Psoas muscle (tissue), 8 donors: ENCODE measurements around the gene PPT1. TPM values are rescaled to one million over a fixed set of nuclear protein-coding genes. Genes with fewer than 3 reads are reported as not detected.
A peak's percentile ranks its signal among the peaks of the same experiment; 100 is the strongest.

Experiments used
- ATAC-seq, 4 donors: fragments of 200-7000 bp; cut with Tn5 transposase; one replicate each; pipeline ENCODE4 v1.9.1; 2020; ENCODE audit warnings: moderate library complexity in 3 of 4, mild to moderate bottlenecking in 2 of 4
- DNase-seq, 2 donors: peaks; one replicate each; pipeline ENCODE4 v3.0.0-alpha.2; 2020
- H3K27ac ChIP-seq: fragments of 200-600 bp; one replicate; pipeline ENCODE4 v1.8.0; 2022
- H3K27me3 ChIP-seq, 3 donors: fragments of 200-600 bp in 1 of 3; one replicate each; pipeline versions ENCODE4 v1.6.1 to v1.8.0; 2013 to 2022; ENCODE audit warnings: low read length in 2 of 3, mild to moderate bottlenecking in 2 of 3, moderate library complexity in 1 of 3; ENCODE audit not compliant: insufficient read depth in 3 of 3
- H3K36me3 ChIP-seq, 2 donors: fragments of 200-600 bp in 1 of 2; one replicate each; pipeline versions ENCODE4 v1.6.1 to v1.8.0; 2013 to 2022; ENCODE audit warnings: low read depth in 1 of 2, mild to moderate bottlenecking in 1 of 2, moderate library complexity in 1 of 2; ENCODE audit not compliant: insufficient read depth in 1 of 2
- H3K4me1 ChIP-seq: fragments of 200-600 bp; one replicate; pipeline ENCODE4 v1.8.0; 2022
- H3K4me3 ChIP-seq: fragments of 200-600 bp; one replicate; pipeline ENCODE4 v1.8.0; 2022; ENCODE audit warnings: mild to moderate bottlenecking
- H3K9me3 ChIP-seq: fragments of 200-600 bp; one replicate; pipeline ENCODE4 v1.8.0; 2022
- CTCF ChIP-seq: fragments of 200-600 bp; IDR thresholded peaks from one replicate; pipeline ENCODE4 v1.8.0; 2022; ENCODE audit warnings: antibody characterized with exemption
- WGBS, 3 donors: extraction: QIAGEN DNeasy Blood & Tissue Kit; methylation state at CpG; one replicate each; pipeline versions ENCODE4 v1.1.6 to v1.1.7; 2013; 5-methylcytosine and 5-hydroxymethylcytosine counted together
- intact Hi-C, 2 donors: fragments of 100-400 bp; cut with DNase I; formaldehyde crosslinking; loops; one replicate each; pipeline versions ENCODE4 v1.11.0 to v1.14.2; 2022
- polyA plus RNA-seq, 3 donors: library from polyadenylated mRNA; stranded (reverse); fragments of 200-250 nt; gene quantifications; one replicate each; pipeline ENCODE4 v1.2.3, GENCODE V29; 2013
- total RNA-seq, 4 donors: library from RNA; stranded (reverse); fragmentation: NEBNext Ultra II Directional in 2 of 4; extraction: Animal tissue kit (Norgen Biotek cat#: 25700) in 2 of 4; gene quantifications; one replicate each; pipeline versions ENCODE4 v1.2.1 to v1.2.4, GENCODE V29; 2021 to 2023
- donor health status: healthy with polysubstance abuse.
- donor health status: DM: no; HTN: no; CAD: no; lungs with moderate emphysema.
- donor health status: Bipolar disorder and iron deficiency.
- donor health status: healthy.
- donor health status: DM: yes; HTN: yes; CAD: no.
- donor health status: DM: no; HTN: no; CAD: no.
- donor health status: DM: no; HTN: no; CAD: no.
- donor health status: DM: yes; HTN: yes; CAD: no.

PPT1 gene
- total and polyA plus RNA-seq, 7 donors = 13.4 to 21.8 (median 17.7) TPM

GRCh38 chr1:40034869-40035268 is 62.2 kb downstream of the PPT1 start:
- ATAC-seq (no peak), DNase-seq (no peak)
- Histone ChIP-seq H3K4me3 (no peak overlapping the region), H3K27me3 (no peaks in the 10 kb centered on the region), H3K4me1 (peaks cover 46% of the 10 kb centered on the region), H3K9me3 (no peaks in the 10 kb centered on the region), H3K27ac (peak overlapping the region; percentile 100), H3K36me3 (no peaks in the 10 kb centered on the region)
- no peak for TF ChIP-seq CTCF
- intact Hi-C loops = loop anchor here in 1 of 2 donors (5.0 kb wide), 1 partner anchor 218 kb away; no protein-coding TSS in a partner anchor
- WGBS, 3 donors = 53 to 55% (median 54%) methylated on average over 2 of the region's 2 CpGs

GRCh38 chr1:40032240-40032891 is 64.7 kb downstream of the PPT1 start:
- H3K4me3 ChIP-seq = no peak overlapping the region
- peaks cover 30% of the 10 kb centered on the region for H3K4me1 ChIP-seq
- peak; percentile 44 for TF ChIP-seq CTCF
- ATAC-seq (peak; percentile 32 to 67 (median 62)), DNase-seq (peak; percentile 21 to 63)
- 43 to 55% (median 49%) methylated on average over 4 of the region's 4 CpGs for WGBS, 3 donors
- no peaks in the 10 kb centered on the region for H3K9me3 ChIP-seq
- intact Hi-C loops = loop anchor here in 1 of 2 donors (5.0 kb wide), 1 partner anchor 215 kb away; no protein-coding TSS in a partner anchor
- peak overlapping the region; percentile 12 for H3K27ac ChIP-seq
- H3K27me3 ChIP-seq = no peaks in the 10 kb centered on the region
- H3K36me3 ChIP-seq = no peaks in the 10 kb centered on the region

GRCh38 chr1:40030528-40031135 is 66.4 kb downstream of the PPT1 start:
- intact Hi-C loops = loop anchor here in 1 of 2 donors (5.0 kb wide), 1 partner anchor 213 kb away; no protein-coding TSS in a partner anchor
- Histone ChIP-seq H3K4me3 (no peak overlapping the region), H3K9me3 (no peaks in the 10 kb centered on the region), H3K27me3 (no peaks in the 10 kb centered on the region), H3K27ac (no peak overlapping the region), H3K36me3 (no peaks in the 10 kb centered on the region), H3K4me1 (peaks cover 13% of the 10 kb centered on the region)
- ATAC-seq (no peak), DNase-seq (no peak)
- TF ChIP-seq CTCF = no peak
- WGBS, 3 donors = 47 to 58% (median 47%) methylated on average over 3 of the region's 3 CpGs

GRCh38 chr1:40029608-40030007 is 67.4 kb downstream of the PPT1 start:
- H3K27me3 ChIP-seq = no peaks in the 10 kb centered on the region
- 72 to 85% (median 78%) methylated on average over 3 of the region's 3 CpGs for WGBS, 3 donors
- ATAC-seq = no peak
- DNase-seq = no peak
- no peak for TF ChIP-seq CTCF
- H3K9me3 ChIP-seq = no peaks in the 10 kb centered on the region
- no peak overlapping the region for H3K4me3 ChIP-seq
- H3K4me1 ChIP-seq = peaks cover 10% of the 10 kb centered on the region
- intact Hi-C loops = loop anchor here in 1 of 2 donors (5.0 to 10.0 kb wide), 2 partner anchors 115 to 212 kb away; no protein-coding TSS in a partner anchor
- no peak overlapping the region for H3K27ac ChIP-seq
- H3K36me3 ChIP-seq = no peaks in the 10 kb centered on the region
